ENCODE data around the gene MYF6.

Gene MYF6

DNA sequence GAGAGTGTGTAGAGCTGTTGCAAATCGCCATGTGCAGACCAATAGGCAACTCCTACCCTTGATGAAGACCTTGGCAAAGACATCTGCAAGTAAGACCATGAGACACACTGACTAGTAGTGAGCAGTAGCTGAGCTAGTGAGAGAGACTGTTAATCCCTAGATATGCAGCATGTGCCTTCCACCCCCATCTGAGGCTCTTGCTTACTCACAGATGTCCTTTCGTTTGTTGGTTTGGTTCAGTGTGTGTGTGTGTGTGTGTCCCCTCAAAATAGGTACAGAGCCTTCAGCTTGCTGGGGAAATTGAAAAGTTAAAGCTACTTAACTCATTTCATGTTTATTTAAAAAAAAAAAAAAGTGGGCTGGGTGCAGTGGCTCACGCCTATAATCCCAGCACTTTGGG lies 46.8 kb downstream of the MYF6 start:
- in situ Hi-C loops (cut with MboI; ENCODE audit: low sequenced_read_pairs) = no loop called here

DNA sequence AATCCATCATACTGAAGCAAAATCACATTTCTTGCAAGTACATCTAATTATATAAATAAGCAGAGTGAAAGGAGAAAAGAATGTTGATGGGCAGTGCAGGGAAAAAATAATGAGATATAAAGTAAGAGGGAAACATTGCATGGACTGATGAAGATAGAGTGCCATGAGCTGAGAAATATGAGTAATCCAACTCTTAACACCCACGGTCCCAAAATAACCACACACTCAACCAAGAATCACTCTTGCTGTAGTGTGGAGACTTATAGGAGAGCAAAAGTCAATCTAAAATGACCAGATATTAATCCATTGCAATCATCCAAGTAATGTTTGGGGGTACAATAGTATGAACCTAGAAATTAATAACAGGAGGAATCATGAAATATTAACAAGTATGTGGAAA lies 49.4 kb downstream of the MYF6 start:
- in situ Hi-C loops (cut with MboI; ENCODE audit: low sequenced_read_pairs) = no loop called here
